ENCODE data around the gene ARL10.

Gene ARL10

DNA sequence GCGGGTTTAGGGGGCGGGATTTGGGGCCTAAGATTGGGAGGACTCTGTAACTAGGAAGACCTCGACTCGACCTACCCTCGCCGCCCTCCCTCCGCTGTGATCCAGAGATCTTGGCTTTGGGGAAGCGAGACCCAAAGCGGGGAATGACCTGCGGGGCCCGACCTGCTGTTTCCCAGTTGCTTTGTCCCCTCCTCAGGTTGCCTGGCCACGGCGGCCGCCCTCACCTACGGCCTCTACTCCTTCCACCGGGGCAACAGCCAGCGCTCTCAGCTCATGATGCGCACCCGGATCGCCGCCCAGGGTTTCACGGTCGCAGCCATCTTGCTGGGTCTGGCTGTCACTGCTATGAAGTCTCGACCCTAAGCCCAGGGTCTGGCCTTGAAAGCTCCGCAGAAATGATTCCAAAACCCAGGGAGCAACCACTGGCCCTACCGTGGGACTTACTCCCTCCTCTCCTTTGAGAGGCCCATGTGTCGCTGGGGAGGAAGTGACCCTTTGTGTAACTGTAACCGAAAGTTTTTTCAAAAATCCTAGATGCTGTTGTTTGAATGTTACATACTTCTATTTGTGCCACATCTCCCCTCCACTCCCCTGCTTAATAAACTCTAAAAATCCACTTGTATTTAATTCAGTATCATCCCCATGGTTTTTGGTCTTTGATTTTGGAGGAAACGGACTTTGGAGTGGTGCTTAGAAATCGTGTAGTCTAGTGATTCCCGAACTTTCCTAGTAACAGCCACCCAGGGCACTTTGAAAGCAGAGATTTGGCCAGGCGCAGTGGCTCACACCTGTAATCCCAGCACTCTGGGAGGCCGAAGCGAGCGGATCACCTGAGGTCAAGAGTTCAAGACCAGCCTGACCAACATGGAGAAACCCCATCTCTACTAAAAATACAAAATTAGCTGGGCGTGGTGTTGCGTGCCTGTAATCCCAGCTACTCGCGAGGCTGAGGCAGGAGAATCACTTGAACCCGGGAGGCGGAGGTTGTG lies 24.1 kb downstream of the ARL10 start:
- TF ChIP-seq, protein P1, sequence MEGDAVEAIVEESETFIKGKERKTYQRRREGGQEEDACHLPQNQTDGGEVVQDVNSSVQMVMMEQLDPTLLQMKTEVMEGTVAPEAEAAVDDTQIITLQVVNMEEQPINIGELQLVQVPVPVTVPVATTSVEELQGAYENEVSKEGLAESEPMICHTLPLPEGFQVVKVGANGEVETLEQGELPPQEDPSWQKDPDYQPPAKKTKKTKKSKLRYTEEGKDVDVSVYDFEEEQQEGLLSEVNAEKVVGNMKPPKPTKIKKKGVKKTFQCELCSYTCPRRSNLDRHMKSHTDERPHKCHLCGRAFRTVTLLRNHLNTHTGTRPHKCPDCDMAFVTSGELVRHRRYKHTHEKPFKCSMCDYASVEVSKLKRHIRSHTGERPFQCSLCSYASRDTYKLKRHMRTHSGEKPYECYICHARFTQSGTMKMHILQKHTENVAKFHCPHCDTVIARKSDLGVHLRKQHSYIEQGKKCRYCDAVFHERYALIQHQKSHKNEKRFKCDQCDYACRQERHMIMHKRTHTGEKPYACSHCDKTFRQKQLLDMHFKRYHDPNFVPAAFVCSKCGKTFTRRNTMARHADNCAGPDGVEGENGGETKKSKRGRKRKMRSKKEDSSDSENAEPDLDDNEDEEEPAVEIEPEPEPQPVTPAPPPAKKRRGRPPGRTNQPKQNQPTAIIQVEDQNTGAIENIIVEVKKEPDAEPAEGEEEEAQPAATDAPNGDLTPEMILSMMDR (IDR thresholded peaks at IDR 0.05; ENCODE audit: borderline replicate concordance, extremely low read depth, low read length, poor library complexity, severe bottlenecking) = no peak
- TF ChIP-seq EZH2 (IDR thresholded peaks at IDR 0.05; ENCODE audit: borderline replicate concordance, low read depth, low read length, severe bottlenecking) = no peak
- peaks cover 72% of the 10 kb centered on the region for H3K36me3 ChIP-seq (ENCODE audit: insufficient read depth, low read length)
- peak overlapping the region; percentile 89 for H3K27ac ChIP-seq (ENCODE audit: low read length)
- no peaks in the 10 kb centered on the region for H3K9me3 ChIP-seq (ENCODE audit: insufficient read depth, low read length, severe bottlenecking)
- peaks cover 33% of the 10 kb centered on the region for H3K4me1 ChIP-seq (ENCODE audit: insufficient read depth, low read length)
- H3K27me3 ChIP-seq (ENCODE audit: insufficient read depth, low read length, poor library complexity) = no peaks in the 10 kb centered on the region
- DNase-seq (no peak), ATAC-seq (ENCODE audit: insufficient read depth, low read depth) (peak; percentile 59)
- peaks cover 56% of the 10 kb centered on the region for H3K79me2 ChIP-seq (ENCODE audit: insufficient read depth, low read length)
- peak overlapping the region; percentile 83 for H2AFZ ChIP-seq (ENCODE audit: low read depth, low read length)
- H4K20me1 ChIP-seq (ENCODE audit: insufficient read depth, low read length) = peaks cover 29% of the 10 kb centered on the region
- H3K4me2 ChIP-seq (ENCODE audit: insufficient read depth, low read length) = peak overlapping the region; percentile 92
- H3K4me3 ChIP-seq (ENCODE audit: low read depth in 1 of 2, low read length in 2 of 2) = peak overlapping the region; percentile 95 to 97
- peak overlapping the region; percentile 84 for H3K9ac ChIP-seq (ENCODE audit: low read depth, low read length)

GRCh38 chr5:176391479-176391878 lies 26.2 kb downstream of the ARL10 start:
- Histone ChIP-seq H2AFZ (ENCODE audit: low read depth, low read length) (no peak overlapping the region), H3K4me3 (ENCODE audit: low read depth in 1 of 2, low read length in 2 of 2) (no peak overlapping the region), H4K20me1 (ENCODE audit: insufficient read depth, low read length) (peaks cover 11% of the 10 kb centered on the region; the same call in 1 of the 2 replicates), H3K27me3 (ENCODE audit: insufficient read depth, low read length, poor library complexity) (no peaks in the 10 kb centered on the region), H3K27ac (ENCODE audit: low read length) (no peak overlapping the region), H3K9me3 (ENCODE audit: insufficient read depth, low read length, severe bottlenecking) (no peaks in the 10 kb centered on the region), H3K79me2 (ENCODE audit: insufficient read depth, low read length) (peaks cover 36% of the 10 kb centered on the region), H3K36me3 (ENCODE audit: insufficient read depth, low read length) (peaks cover 68% of the 10 kb centered on the region), H3K4me1 (ENCODE audit: insufficient read depth, low read length) (peaks cover 23% of the 10 kb centered on the region), H3K9ac (ENCODE audit: low read depth, low read length) (no peak overlapping the region), H3K4me2 (ENCODE audit: insufficient read depth, low read length) (no peak overlapping the region)
- TF ChIP-seq, protein P1 (IDR thresholded peaks at IDR 0.05; ENCODE audit: borderline replicate concordance, extremely low read depth, low read length, poor library complexity, severe bottlenecking) = no peak
- no peak for TF ChIP-seq EZH2 (IDR thresholded peaks at IDR 0.05; ENCODE audit: borderline replicate concordance, low read depth, low read length, severe bottlenecking)
- DNase-seq = no peak
- ATAC-seq (ENCODE audit: insufficient read depth, low read depth) = no peak

- no peak for DNase-seq
- H3K27me3 ChIP-seq (ENCODE audit: insufficient read depth, low read length, poor library complexity) = no peaks in the 10 kb centered on the region
- H3K36me3 ChIP-seq (ENCODE audit: insufficient read depth, low read length) = peaks cover 68% of the 10 kb centered on the region
- H3K4me3 ChIP-seq (ENCODE audit: low read depth in 1 of 2, low read length in 2 of 2) = no peak overlapping the region
- no peak overlapping the region for H2AFZ ChIP-seq (ENCODE audit: low read depth, low read length)
- no peak overlapping the region for H3K4me2 ChIP-seq (ENCODE audit: insufficient read depth, low read length)
- ATAC-seq (ENCODE audit: insufficient read depth, low read depth) = no peak
- H3K27ac ChIP-seq (ENCODE audit: low read length) = no peak overlapping the region
- H3K9me3 ChIP-seq (ENCODE audit: insufficient read depth, low read length, severe bottlenecking) = no peaks in the 10 kb centered on the region
- 0 out of 2 replicates have a peak, but pooled peaks cover 7% of the 10 kb centered on the region for H4K20me1 ChIP-seq (ENCODE audit: insufficient read depth, low read length)
- peaks cover 18% of the 10 kb centered on the region for H3K4me1 ChIP-seq (ENCODE audit: insufficient read depth, low read length)
- TF ChIP-seq, protein P1 (IDR thresholded peaks at IDR 0.05; ENCODE audit: borderline replicate concordance, extremely low read depth, low read length, poor library complexity, severe bottlenecking) = no peak
- no peak for TF ChIP-seq EZH2 (IDR thresholded peaks at IDR 0.05; ENCODE audit: borderline replicate concordance, low read depth, low read length, severe bottlenecking)
- no peak overlapping the region for H3K9ac ChIP-seq (ENCODE audit: low read depth, low read length)
- peaks cover 31% of the 10 kb centered on the region for H3K79me2 ChIP-seq (ENCODE audit: insufficient read depth, low read length)
Observed at GRCh38 chr5:176391999-176392398, 26.7 kb downstream of the ARL10 start.

Measured in DND-41 (cell line).